HEK293 (cell line): Measurements from ENCODE around the gene TNS4.

Source experiments
- REPIN1 ChIP-seq: fragments of 450-650 bp; formaldehyde crosslinking; IDR thresholded peaks from 2 replicates; pipeline ENCODE4 v1.5.1; 2017; ENCODE audit warnings: missing biosample characterization, missing genetic modification characterization, low read depth
- SCRT1 ChIP-seq: fragments of 450-650 bp; formaldehyde crosslinking; IDR thresholded peaks from 2 replicates; pipeline ENCODE4 v1.5.1; 2016; ENCODE audit warnings: missing biosample characterization, missing genetic modification characterization, borderline replicate concordance
- TRIM28 ChIP-seq: IDR thresholded peaks from 2 replicates; pipeline ENCODE4 v1.6.1; 2011; ENCODE audit warnings: low read length, control low read depth, borderline replicate concordance
- ZFP37 ChIP-seq: fragments of 450-650 bp; formaldehyde crosslinking; IDR thresholded peaks from 2 replicates; pipeline ENCODE4 v1.5.1; 2016; ENCODE audit warnings: missing biosample characterization, missing genetic modification characterization
- ZNF214 ChIP-seq: fragments of 450-650 bp; formaldehyde crosslinking; IDR thresholded peaks from 2 replicates; pipeline ENCODE4 v1.5.1; 2017; ENCODE audit warnings: missing biosample characterization, mild to moderate bottlenecking, missing genetic modification characterization, borderline replicate concordance
- ZNF23 ChIP-seq: fragments of 450-650 bp; formaldehyde crosslinking; IDR thresholded peaks from 2 replicates; pipeline ENCODE4 v1.5.1; 2016; ENCODE audit warnings: missing biosample characterization, missing genetic modification characterization, borderline replicate concordance
- ZNF341 ChIP-seq: fragments of 450-650 bp; formaldehyde crosslinking; IDR thresholded peaks from 2 replicates; pipeline ENCODE4; 2016; ENCODE audit warnings: low read depth, missing biosample characterization, missing genetic modification characterization
- ZNF394 ChIP-seq: fragments of 450-650 bp; formaldehyde crosslinking; IDR thresholded peaks from 2 replicates; pipeline ENCODE4 v1.5.1; 2016; ENCODE audit warnings: missing biosample characterization, missing genetic modification characterization, mild to moderate bottlenecking, moderate library complexity, borderline replicate concordance
- ZNF423 ChIP-seq: fragments of 450-650 bp; formaldehyde crosslinking; IDR thresholded peaks from 2 replicates; pipeline ENCODE4 v1.5.1; 2016; ENCODE audit warnings: missing biosample characterization, missing genetic modification characterization
- ZNF660 ChIP-seq: fragments of 450-650 bp; IDR thresholded peaks from 2 replicates; pipeline ENCODE4 v1.5.1; 2018; ENCODE audit warnings: missing biosample characterization, mild to moderate bottlenecking, missing genetic modification characterization
- ZNF664 ChIP-seq: fragments of 450-650 bp; formaldehyde crosslinking; IDR thresholded peaks from 2 replicates; pipeline ENCODE4 v1.5.1; 2016; ENCODE audit warnings: missing biosample characterization, missing genetic modification characterization
- TF ChIP-seq, protein P1 (sequence below): fragments of 450-650 bp; formaldehyde crosslinking; IDR thresholded peaks from 2 replicates; pipeline ENCODE4 v1.5.1; 2016; ENCODE audit warnings: missing biosample characterization, missing genetic modification characterization
- TF ChIP-seq, protein P2 (sequence below): fragments of 450-650 bp; formaldehyde crosslinking; IDR thresholded peaks from 2 replicates; pipeline ENCODE4 v1.5.1; 2016; ENCODE audit warnings: missing biosample characterization, missing genetic modification characterization
- TF ChIP-seq, protein P3 (sequence below): fragments of 450-650 bp; formaldehyde crosslinking; IDR thresholded peaks from 2 replicates; pipeline ENCODE4 v1.5.1; 2016; ENCODE audit warnings: missing biosample characterization, missing genetic modification characterization, low read depth

DNA sequence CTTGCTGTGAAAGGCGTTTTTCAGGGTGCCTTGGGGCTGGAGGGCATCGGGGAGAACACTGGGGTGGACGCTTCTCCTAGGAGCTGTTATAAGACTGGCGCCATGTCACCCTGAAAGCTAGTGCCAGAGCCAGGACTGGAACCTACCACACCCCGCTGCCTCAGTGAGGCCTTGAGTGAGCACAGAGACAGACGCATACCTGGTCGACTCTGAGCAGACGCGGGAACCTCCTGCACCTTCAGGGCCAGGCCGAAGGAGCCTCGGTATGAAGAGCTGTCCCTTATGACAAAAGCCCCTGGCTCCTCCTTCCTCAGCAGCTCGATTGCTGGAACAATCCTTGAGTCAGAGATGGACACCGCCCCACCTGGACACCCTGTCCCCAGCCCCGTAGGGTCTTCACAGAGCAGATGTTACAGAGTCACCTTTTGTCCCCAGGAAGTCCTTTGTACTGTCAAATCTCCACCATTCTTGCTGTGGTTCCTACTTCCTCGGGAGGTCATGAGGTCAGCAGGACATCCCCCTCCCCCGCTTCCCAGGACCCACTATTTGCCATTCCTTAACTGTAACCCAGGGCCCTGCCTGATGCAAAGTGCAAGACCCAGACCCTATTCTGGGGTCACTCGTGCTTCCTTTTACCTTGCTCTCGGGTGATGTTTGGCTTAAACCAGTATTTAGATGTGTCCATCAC lies 17.0 kb downstream of the TNS4 start:
- TF ChIP-seq REPIN1 (tag by site-specific recombination) (no peak), TRIM28 (no peak), ZFP37 (no peak), ZNF341 (no peak), ZNF214 (no peak), ZNF23 (tag by site-specific recombination) (no peak), ZNF423 (tag by site-specific recombination) (no peak), ZNF660 (tag by site-specific recombination) (no peak), ZNF394 (no peak), ZNF664 (tag by site-specific recombination) (no peak), SCRT1 (tag by site-specific recombination) (no peak)
- TF ChIP-seq, protein P1, sequence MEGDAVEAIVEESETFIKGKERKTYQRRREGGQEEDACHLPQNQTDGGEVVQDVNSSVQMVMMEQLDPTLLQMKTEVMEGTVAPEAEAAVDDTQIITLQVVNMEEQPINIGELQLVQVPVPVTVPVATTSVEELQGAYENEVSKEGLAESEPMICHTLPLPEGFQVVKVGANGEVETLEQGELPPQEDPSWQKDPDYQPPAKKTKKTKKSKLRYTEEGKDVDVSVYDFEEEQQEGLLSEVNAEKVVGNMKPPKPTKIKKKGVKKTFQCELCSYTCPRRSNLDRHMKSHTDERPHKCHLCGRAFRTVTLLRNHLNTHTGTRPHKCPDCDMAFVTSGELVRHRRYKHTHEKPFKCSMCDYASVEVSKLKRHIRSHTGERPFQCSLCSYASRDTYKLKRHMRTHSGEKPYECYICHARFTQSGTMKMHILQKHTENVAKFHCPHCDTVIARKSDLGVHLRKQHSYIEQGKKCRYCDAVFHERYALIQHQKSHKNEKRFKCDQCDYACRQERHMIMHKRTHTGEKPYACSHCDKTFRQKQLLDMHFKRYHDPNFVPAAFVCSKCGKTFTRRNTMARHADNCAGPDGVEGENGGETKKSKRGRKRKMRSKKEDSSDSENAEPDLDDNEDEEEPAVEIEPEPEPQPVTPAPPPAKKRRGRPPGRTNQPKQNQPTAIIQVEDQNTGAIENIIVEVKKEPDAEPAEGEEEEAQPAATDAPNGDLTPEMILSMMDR (tag by site-specific recombination) = no peak
- TF ChIP-seq, protein P2, sequence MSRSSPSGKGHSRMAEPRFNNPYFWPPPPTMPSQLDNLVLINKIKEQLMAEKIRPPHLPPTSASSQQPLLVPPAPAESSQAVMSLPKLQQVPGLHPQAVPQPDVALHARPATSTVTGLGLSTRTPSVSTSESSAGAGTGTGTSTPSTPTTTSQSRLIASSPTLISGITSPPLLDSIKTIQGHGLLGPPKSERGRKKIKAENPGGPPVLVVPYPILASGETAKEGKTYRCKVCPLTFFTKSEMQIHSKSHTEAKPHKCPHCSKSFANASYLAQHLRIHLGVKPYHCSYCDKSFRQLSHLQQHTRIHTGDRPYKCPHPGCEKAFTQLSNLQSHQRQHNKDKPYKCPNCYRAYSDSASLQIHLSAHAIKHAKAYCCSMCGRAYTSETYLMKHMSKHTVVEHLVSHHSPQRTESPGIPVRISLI = no peak
- TF ChIP-seq, protein P3, sequence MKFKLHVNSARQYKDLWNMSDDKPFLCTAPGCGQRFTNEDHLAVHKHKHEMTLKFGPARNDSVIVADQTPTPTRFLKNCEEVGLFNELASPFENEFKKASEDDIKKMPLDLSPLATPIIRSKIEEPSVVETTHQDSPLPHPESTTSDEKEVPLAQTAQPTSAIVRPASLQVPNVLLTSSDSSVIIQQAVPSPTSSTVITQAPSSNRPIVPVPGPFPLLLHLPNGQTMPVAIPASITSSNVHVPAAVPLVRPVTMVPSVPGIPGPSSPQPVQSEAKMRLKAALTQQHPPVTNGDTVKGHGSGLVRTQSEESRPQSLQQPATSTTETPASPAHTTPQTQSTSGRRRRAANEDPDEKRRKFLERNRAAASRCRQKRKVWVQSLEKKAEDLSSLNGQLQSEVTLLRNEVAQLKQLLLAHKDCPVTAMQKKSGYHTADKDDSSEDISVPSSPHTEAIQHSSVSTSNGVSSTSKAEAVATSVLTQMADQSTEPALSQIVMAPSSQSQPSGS (tag by site-specific recombination) = no peak
